GM18498 (cell line): ENCODE measurements around the gene TMED7.
"Not testable (repeated sequence)": the region's sequence is repeated elsewhere in the genome, so short reads cannot be mapped to it uniquely, and the experiment has no call there.

ENCODE experiments used
- ATAC-seq: cut with Tn5 transposase; IDR thresholded peaks from one replicate; pipeline ENCODE4 v1.9.1; 2021; ENCODE audit warnings: mild to moderate bottlenecking, moderate library complexity; ENCODE audit not compliant: unreplicated experiment

The TMED7 gene

DNA sequence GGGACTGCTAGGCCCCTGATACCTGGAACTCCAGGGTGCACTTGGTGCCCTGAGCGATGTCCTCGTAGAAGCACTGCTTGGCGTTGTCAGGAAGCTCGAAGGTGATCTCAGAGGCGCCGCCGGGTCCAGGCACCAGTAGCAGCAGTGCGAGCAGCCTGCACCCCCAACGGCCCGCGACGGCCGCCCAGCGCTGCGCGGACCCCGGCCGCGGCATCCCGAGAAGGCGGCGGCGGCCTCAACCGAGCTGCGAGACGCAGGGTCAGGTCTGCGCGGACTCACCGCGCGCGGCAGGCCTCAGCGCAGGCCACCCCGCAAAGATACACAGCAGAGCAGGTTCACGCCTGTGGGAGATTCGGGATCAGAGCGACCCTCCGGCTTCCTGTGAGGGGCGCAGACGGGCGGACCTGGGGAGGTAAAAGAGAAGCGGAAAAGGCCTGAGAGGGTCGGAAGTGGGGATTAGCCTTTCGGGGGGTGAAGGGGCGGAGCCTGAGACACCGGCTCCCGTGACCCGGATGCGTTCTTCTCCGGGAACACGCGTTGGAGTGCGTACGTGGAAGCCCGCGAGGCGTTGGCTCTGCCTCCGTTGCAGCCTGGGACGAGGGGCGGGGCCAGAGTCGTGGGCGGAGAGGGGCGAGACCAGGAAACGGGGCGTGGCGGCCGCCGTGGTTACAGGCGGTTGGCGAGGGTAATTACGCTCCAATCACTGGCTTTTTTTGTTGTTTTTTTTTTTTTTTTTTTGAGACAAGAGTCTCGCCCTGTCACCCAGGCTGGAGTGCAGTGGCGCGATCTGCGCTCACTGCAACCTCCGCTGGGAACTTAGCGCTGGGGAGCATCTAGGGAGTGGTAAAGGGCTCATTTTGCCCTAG lies at the start of gene TMED7:
TSS of gene TMED7 (minus strand) at position 458 of the 866 bp plus-strand sequence. CDS start at position 214, 244 bp downstream.
- ATAC-seq: peak; percentile 92

DNA sequence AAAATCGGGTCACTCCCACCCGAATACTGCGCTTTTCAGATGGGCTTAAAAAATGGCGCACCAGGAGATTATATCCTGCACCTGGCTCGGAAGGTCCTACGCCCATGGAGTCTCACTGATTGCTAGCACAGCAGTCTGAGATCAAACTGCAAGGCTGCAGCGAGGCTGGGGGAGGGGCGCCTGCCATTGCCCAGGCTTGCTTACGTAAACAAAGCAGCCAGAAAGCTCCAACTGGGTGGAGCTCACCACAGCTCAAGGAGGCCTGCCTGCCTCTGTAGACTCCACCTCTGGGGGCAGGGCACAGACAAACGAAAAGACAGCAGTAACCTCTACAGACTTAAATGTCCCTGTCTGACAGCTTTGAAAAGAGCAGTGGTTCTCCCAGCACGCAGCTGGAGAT lies 48.9 kb upstream of the TMED7 start:
- ATAC-seq: not testable (repeated sequence)

DNA sequence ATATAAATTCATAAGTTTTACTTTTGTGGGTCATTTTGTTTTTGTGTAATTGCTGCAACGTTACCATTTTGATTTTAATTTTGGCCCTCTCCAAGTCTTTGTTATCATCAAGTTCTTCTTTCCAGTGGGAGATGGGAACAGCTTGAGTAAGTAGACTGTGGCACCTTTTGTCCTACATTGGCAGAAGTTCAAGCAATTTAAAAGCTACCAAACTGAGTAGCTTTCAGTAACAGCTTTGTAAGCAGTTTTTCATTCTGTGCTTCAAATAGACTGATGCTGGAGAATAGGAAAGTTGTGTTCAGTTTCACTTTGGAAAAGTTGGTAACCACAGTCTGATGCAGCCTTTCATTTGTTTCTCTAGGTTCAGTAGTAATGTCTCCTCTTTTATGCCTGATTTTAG lies 47.8 kb upstream of the TMED7 start:
- no peak for ATAC-seq

DNA sequence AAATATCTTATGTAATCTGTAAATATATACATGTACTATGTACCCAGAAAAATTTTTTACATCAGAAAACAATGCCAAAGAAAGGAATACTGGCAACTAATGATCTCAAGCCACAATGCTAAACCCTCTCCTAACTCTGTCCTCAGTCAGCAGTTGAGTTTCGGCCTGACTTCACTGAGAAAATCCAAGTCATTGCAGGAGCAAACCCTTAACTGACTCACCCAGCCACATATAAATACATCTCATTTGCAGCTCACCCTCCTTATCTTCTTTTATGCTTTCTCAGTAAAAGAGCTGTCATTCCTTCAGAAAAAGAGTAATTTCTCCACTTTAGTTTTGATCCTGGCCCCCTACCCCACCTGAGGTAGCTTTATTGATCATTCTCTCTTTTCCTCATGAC lies 46.1 kb upstream of the TMED7 start:
- ATAC-seq: no peak

DNA sequence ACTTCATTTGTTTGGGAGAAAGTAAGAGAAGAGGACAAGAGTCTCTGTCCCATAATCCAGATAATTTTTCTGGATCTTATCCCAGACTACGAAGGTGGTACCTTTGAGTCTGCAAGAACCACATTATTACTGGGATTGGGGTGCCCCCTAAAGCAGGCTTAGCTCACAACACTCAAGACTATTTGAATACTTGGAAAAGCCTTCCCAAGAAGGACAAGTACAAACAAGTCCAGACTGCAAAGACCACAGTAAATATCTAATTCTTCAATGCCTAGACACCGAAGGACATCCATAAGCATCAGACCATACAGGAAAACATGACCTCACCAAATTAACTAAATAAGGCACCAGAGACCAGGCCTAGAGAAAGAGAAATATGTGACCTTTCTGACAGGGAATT lies 40.2 kb upstream of the TMED7 start:
- no peak for ATAC-seq

DNA sequence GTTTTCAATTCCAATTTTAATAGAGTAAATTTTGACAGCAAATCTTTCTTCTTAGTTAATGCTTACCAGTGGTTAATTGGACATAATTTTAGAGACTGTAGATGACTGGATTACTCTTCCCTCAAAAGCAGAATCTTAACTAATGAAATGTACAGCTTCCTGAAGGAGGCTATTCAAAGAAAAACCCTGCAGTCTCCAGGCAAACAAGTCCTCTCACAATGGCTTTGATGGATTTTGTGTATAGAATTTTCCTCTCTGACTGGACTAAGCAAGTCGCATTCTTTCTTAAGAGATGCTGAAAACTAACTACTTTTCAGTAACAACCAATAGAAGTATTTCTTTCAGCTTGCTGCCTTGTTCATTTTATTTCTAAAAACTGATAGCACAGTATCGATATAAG lies 35.7 kb upstream of the TMED7 start:
- ATAC-seq: no peak

DNA sequence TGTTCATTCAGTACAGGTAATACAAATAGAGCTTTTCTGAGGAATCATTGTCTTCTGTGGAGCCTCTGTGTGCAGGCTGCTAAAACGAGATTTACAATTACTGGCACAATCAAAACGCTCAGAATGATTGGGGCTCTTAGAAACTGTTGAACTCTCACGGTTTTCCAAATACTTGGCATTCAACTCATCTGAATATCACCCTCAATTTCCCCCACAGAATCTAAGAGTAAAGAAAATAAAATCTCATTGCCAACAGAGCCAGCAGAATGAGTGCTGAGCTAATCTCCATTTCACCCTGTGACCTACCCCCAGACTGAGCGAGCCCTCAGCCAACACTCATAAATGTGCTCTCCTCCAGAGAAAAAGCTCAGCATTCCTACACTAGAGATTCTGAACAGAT lies 35.3 kb upstream of the TMED7 start:
- no peak for ATAC-seq

DNA sequence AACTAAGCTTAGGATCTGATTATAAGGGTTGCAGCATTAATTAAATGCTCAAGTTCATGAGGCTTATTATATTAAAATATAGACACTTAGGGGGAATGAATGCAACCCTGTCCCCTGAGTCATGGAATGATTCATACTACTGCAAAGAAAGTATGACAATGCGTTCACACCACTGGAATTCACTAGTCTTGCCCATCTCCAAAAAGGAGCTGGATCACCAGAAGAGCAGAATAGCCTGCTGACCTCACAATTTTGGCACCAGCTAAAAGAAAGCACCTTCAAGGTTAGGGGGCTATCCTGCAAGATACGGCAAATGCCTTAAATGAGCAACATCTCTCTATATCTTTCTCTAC lies 32.0 kb upstream of the TMED7 start:
- ATAC-seq: no peak

DNA sequence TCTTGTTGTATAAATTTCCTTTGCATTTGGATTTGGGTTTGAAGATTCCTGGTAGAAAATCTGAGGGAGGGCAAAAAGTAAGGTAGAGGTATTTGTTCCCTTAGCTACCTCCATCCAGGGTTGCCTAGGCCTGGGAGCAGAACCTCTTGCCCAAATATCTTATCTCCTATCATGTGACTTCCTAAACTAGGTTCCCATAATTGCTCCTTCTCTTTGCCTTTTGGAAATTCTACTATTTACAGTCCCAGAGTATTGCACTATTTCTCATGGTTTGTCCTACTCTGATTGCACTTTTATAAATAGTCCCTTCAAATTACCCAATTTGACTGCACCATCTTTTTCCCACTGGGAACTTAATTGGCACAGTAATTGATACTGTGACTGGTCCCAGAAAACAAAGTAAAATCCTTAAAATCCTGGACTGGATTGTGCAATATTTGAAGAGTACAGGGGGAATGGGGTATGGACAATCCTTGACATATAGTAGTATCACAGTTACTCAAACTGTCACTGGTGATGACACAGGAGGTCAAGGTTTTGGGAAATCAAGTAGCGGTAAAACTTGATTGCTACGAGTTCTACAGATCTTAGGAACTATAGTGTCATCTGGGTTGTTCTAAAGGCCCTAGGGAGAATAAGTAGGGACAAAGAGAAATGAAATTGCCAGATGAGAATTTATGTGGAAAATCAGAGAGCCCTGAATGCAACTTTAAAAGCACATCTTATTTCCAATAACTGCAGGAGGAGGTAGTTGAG lies 31.5 kb upstream of the TMED7 start:
- no peak for ATAC-seq

DNA sequence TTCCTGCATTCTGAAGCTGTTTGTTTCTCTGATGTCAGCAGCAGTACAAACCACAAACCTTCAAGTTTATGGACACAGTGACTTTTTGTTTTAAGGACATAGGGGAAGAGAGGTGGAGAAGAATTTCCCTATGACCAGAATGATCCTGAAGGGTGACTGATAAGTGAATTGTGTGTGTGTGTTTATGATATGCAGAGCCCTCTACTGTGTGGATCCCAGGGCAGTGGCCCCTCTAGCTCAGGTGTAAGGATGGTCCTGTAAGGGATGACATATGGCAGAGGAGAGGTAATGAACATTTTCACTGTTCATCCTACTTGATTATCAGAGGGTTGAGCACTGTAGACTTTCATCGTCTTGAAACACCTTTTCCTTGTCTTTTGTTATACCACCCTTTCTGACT lies 30.6 kb upstream of the TMED7 start:
- ATAC-seq: no peak

DNA sequence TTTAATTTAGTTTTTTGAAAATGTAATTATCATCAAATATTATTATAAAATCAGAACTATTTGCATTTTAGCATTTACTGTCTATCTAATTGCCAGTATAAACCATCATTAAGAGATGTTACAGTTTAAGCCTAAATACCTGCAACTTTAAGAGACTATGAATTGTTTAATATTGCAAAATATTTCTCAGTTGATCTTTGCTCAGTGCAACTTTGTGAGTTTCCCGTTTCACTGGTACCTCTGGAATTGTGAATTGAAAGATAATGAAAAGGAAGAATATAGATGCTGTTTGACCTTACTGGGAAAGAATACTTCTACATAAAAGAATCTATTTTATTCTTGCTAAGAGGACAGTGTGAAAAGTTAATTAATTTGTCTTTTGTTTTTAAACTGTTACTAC lies 30.2 kb upstream of the TMED7 start:
- ATAC-seq: no peak

DNA sequence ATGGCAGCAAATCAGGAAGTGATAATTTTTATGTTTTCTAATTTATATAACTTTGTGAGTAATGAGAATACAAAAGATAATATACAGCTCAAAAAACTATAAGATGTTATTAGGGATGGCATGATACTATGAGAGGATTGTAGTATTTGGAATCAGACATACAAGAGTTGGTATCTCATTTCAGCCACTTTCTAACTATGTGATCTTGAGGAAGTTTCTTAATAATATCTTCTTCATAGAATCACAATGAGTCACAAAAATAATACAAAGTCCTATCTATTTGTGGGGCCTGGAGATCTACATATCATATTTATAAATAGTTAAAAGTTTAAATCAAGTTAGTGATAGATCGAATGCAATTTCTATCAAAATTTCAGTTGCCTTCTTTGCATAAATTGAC lies 23.7 kb upstream of the TMED7 start:
- ATAC-seq: no peak

DNA sequence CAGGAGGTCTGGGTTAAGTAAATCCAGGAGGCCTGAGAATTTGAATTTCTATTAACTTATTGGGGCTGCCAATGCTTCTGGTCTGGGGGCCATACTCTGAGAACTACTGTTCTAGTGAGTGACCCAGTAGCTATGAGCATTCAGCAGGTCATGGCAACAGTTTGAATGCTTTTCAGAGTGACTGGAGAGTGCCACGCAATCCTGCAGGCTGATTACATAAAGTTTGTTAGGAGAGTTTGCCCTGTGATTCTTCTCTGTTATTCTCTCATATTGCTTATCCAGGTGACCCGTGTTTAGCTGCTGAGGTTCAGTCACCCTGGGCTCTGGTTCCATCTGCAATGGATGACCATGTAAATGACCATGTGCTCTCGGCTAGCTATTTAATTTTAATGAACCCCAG lies 22.2 kb upstream of the TMED7 start:
- ATAC-seq: no peak

DNA sequence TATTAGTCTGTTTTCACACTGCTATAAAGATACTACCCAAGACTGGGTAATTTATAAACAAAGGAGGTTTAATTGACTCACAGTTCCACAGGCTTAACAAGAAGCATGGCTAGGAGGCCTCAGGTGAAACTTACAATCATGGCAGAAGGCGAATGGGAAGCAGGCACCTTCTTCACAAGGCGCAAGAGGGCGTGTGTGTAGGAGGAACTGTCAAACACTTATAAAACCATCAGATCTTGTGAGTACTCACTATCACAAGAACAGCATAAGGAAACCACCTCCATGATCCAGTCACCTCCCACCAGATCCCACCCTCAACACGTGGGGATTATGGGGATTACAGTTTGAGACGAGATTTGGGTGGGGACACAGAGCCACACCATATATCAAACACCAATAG lies 19.6 kb upstream of the TMED7 start:
- ATAC-seq: not testable (repeated sequence)

DNA sequence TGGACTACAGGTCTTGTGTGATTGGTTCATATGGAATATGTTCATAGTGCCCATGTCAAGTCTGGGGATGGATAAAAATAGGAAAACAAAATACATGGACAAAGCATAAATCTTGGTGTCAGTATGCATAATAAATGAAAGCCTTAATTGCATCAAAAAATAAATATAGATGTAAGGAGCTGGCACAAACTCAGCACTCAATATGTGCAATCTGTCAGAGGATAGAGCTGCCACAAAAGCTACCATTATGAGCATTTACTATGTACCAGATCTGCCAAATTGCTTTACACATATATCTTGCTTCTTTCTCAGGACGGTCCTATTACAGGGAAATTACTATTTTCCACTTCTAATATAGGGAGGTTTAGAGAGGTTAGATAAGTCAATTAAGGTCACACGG lies 18.2 kb upstream of the TMED7 start:
- no peak for ATAC-seq

DNA sequence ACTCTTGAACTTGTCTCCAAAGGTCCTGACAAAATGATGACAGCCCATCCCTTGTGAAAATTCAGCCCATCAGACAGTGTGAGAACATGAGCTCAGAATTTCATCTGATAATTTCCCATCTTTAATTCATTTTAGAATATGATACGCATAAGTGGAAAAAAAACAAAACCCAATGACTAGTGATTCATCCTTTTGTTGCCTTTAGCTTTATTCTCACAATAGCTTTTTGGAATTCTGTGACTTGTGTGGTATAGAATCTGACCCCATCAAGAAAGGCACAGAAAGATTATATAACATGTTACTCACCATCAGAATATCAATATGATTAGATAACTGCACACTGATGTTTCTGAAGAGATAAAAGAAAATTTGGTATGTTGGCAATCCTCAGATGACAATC lies 16.1 kb upstream of the TMED7 start:
- no peak for ATAC-seq

DNA sequence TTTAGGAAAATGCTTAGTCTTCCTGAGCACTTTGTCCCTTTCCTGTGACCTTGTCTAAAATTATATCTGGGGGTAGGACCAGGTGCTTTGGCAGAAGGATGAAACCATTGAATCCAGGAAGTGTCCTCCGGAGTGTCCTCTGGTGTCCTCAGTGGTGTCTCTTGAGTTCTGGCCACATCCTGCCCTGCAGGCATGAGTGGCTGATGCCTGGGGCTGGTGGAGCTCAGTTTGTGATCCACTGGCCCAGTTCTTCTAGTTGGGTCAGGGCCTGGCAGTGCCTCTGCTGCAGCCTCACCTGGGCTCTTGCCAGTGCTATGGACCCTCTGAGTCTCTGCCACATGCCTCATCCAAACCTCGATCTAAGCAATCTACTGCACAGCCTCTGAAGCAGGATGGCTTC lies 14.4 kb upstream of the TMED7 start:
- peak; percentile 32 for ATAC-seq

DNA sequence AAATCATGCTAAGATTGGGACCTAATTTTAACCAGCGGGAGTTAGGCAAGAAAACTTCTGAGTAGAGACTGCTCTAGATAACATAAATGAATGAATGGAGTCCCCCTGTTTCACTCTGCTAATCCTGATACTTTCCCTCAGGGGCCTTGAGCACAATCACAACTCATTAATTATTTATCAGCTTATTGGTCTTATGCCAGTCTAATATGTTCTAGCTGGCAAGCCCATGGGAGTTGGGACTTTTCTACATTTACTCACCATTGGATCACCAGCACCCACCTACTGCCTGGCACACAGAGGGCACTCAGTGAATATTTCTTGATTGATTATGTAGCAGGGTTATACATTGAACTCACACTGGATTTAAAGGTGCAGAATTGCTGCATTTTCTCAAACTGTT lies 13.5 kb upstream of the TMED7 start:
- no peak for ATAC-seq

DNA sequence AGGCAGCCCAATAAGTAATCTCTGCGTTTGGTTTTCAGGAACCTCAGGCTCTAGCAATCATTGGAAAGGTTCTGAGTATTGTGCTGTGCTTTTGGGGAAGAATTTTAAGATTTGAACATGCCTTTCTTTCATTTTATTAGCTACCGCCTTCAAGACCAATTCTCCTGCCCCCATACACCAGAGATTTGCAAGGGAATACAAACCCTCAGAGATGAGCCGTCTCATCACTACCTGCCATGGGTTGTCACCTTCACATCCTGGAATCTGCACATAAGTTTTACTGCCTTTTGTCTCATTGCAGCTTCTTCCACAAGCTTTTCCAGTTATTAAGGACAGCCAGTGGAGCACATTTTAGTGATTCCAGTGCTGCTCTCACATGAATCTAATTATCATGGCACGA lies 11.7 kb upstream of the TMED7 start:
- no peak for ATAC-seq

DNA sequence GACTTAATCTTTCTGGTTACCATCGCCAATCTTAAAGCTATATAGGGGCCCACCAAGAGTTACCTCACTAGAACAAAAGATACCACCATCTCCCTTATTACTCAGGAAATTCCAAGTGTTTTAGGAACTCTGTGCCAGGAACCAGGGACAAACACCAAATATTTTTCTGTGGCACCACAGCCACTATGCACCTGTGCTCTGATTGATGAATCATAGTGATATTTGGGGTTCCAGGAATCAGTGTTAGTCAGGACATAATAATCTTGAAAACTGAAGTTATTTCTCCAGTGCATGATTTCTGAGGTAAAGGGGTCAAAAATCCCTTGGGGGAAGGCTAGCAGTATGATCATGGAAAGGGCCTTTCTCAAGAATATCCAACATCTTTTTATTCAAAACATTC lies 10.2 kb upstream of the TMED7 start:
- ATAC-seq: no peak

DNA sequence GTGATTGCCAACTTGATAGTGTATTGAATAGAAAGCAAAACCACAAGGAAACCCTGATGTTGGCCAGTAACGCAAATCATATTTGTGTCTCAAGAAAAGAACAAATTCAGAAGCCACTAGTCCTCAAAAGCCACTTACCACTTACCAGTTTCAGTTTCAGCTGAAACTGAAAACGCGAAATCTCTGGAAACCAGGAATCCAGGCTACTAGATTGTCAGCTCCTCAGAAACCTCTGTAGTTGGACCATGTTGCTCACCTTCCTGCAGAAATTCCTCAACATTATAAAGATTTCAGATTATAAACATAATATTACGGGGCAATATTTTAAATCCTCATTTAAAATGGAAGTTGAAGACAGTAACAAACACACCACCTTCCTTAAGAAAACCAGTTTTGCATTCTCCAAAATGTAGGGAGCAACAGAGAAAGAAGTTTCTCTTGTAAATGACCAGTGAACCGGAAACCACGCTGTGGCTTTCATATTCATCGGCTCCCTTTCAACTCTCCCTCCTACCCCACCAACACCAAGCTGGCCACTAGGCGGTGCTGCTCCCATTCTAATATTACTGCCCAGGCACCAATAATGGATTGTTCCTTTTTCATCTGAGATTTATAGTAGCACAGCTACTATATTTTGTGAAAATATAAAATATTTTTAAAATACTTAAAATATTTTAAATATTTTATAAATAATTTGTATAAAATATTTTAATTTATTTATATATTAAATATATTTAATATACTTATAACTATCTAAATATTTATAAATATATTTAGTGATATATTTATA lies 8.7 kb upstream of the TMED7 start:
- peak; percentile 74 for ATAC-seq

DNA sequence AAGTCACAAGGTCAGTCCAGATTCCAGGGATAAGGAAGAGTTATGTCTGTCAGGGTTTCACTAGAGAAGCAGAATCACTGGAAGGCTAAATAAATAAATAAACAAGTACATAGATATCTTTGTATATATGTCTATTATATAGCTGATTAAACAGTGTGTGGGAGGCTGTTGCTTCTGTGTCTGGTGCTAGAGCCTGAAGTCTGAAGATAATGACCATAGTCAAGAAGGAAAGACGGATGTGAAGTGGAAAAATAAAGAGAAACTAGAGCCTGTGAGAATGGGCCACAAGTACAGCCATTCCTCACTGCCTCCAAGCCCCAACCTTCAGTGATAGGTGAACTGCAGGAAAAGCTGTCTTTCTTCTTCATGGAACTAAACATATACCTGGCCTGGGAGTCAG lies 4.1 kb upstream of the TMED7 start:
- ATAC-seq: no peak
